HepG2 (cell line): Measurements from ENCODE around the gene QRFP.

Source experiments
- CTCF ChIP-seq: sonication (generic); formaldehyde crosslinking; IDR thresholded peaks from 2 replicates; pipeline ENCODE4 v1.5.0; 2020; ENCODE audit warnings: mild to moderate bottlenecking, missing genetic modification reagents, moderate library complexity
- HOXA7 ChIP-seq: sonication (generic); formaldehyde crosslinking; IDR thresholded peaks from 2 replicates; pipeline ENCODE4 v1.8.1; 2022; ENCODE audit warnings: mild to moderate bottlenecking, missing genetic modification reagents, moderate library complexity
- NFIC ChIP-seq: IDR thresholded peaks from 2 replicates; pipeline ENCODE4 v1.6.1; 2012; ENCODE audit warnings: mild to moderate bottlenecking, low read length, inconsistent platforms
- ZGPAT ChIP-seq: IDR thresholded peaks from 2 replicates; pipeline ENCODE4 v1.6.1; 2016; ENCODE audit warnings: mild to moderate bottlenecking

- TF ChIP-seq HOXA7 (CRISPR knock-in tag) (no peak), NFIC (no peak), CTCF (no peak), ZGPAT (no peak)
Measured at GRCh38 chr9:130880599-130881220, 15.9 kb downstream of the QRFP start.
